Peyer's patch (tissue), 4 donors: ENCODE results near the gene DLGAP1.

Source experiments
- POLR2A ChIP-seq, 2 donors: fragments of 450-650 bp; IDR thresholded peaks; one replicate each; pipeline ENCODE4 v1.5.1; 2017; ENCODE audit warnings: antibody characterized with exemption in 2 of 2, mild to moderate bottlenecking in 2 of 2, moderate library complexity in 2 of 2
- TF ChIP-seq, protein P1 (sequence below), 6 experiments: fragments of 450-650 bp in 4 of 6; fragments of 200-600 bp in 2 of 6; sonication (generic) in 1 of 6; IDR thresholded peaks; one replicate each; pipeline ENCODE4 v1.5.1; 2017 to 2019; ENCODE audit warnings: antibody characterized with exemption in 6 of 6, mild to moderate bottlenecking in 3 of 6, moderate library complexity in 1 of 6

DNA sequence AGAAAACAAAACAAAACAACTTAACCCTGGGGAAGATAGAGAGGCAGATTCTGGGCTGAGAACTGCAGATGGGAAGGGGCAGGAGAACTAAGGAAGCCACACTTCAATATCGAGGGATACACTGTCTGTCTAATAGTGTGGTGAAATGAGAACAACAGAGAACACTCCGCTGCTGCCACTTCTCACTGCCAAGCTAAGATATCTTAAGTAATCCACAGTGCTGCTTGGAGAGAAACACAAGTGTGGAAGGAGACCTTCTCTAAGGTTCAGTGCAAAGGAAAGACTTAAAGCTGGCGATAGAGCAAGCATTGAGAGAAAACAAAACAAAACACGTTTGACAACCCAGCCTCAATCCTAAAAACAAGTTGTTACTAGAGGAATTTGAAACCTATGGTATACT is 37.4 kb downstream of the DLGAP1 start:
- TF ChIP-seq, protein P1, sequence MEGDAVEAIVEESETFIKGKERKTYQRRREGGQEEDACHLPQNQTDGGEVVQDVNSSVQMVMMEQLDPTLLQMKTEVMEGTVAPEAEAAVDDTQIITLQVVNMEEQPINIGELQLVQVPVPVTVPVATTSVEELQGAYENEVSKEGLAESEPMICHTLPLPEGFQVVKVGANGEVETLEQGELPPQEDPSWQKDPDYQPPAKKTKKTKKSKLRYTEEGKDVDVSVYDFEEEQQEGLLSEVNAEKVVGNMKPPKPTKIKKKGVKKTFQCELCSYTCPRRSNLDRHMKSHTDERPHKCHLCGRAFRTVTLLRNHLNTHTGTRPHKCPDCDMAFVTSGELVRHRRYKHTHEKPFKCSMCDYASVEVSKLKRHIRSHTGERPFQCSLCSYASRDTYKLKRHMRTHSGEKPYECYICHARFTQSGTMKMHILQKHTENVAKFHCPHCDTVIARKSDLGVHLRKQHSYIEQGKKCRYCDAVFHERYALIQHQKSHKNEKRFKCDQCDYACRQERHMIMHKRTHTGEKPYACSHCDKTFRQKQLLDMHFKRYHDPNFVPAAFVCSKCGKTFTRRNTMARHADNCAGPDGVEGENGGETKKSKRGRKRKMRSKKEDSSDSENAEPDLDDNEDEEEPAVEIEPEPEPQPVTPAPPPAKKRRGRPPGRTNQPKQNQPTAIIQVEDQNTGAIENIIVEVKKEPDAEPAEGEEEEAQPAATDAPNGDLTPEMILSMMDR (IDR thresholded peaks at IDR 0.05) = no peak
- no peak for TF ChIP-seq POLR2A (IDR thresholded peaks at IDR 0.05)
